ACC112 (cell line): ENCODE measurements around the gene ARL8A.

Source experiments
- H2AFZ ChIP-seq: fragments of 200-600 bp; sonication (generic); one replicate; pipeline ENCODE4 v1.6.0; 2017; ENCODE audit warnings: antibody characterized with exemption, low read length; ENCODE audit not compliant: unreplicated experiment
- H3K27ac ChIP-seq: fragments of 200-600 bp; sonication (generic); 2 replicates; pipeline ENCODE4 v1.5.1; 2014; ENCODE audit warnings: low read depth, mild to moderate bottlenecking, antibody characterized with exemption, low read length, moderate library complexity
- H3K27me3 ChIP-seq: fragments of 200-600 bp; sonication (generic); 2 replicates; pipeline ENCODE4 v1.6.1; 2014; ENCODE audit warnings: mild to moderate bottlenecking, antibody characterized with exemption, low read length, moderate library complexity, mixed read lengths; ENCODE audit not compliant: insufficient read depth
- H3K36me3 ChIP-seq: fragments of 200-600 bp; sonication (generic); 2 replicates; pipeline ENCODE4 v1.6.1; 2016; ENCODE audit warnings: mild to moderate bottlenecking, antibody characterized with exemption, low read length, moderate library complexity, mixed read lengths; ENCODE audit not compliant: insufficient read depth
- H3K4me1 ChIP-seq: fragments of 200-600 bp; sonication (generic); one replicate; pipeline ENCODE4 v1.6.1; 2016; ENCODE audit warnings: low read length, mixed read lengths; ENCODE audit not compliant: insufficient read depth, unreplicated experiment, control insufficient read depth
- H3K4me3 ChIP-seq: fragments of 200-600 bp; sonication (generic); 2 replicates; pipeline ENCODE4 v1.5.1; 2014; ENCODE audit warnings: mild to moderate bottlenecking, low read depth, low read length
- H3K79me2 ChIP-seq: fragments of 200-600 bp; sonication (generic); one replicate; pipeline ENCODE4 v1.6.0; 2016; ENCODE audit warnings: low read length; ENCODE audit not compliant: control insufficient read depth, unreplicated experiment, insufficient read depth

The ARL8A gene

DNA sequence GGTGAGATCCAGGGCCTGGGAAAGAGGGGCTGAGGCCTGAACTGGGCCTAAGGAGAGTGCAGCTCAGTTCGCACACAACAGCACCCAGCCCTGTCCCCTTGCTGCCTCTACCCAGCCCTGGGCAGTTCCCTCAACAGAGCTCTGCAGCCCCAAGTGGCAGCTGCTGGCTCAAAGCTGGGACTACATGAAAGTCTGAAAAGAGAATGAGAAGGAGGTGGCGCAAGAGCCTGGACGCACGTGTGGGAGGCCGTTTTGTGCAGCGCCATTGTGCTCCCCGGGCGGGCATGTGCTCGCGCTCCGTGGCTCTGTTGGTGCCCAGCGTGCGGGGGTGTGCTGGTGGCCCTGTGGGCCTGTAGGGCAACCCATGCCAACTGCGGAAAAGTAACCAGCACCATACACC lies 11.5 kb downstream of the ARL8A start:
- Histone ChIP-seq H3K79me2 (peaks cover 2% of the 10 kb centered on the region), H3K4me3 (no peak overlapping the region), H3K27ac (no peak overlapping the region), H2AFZ (no peak overlapping the region), H3K27me3 (no peaks in the 10 kb centered on the region), H3K36me3 (no peaks in the 10 kb centered on the region), H3K4me1 (no peaks in the 10 kb centered on the region)

DNA sequence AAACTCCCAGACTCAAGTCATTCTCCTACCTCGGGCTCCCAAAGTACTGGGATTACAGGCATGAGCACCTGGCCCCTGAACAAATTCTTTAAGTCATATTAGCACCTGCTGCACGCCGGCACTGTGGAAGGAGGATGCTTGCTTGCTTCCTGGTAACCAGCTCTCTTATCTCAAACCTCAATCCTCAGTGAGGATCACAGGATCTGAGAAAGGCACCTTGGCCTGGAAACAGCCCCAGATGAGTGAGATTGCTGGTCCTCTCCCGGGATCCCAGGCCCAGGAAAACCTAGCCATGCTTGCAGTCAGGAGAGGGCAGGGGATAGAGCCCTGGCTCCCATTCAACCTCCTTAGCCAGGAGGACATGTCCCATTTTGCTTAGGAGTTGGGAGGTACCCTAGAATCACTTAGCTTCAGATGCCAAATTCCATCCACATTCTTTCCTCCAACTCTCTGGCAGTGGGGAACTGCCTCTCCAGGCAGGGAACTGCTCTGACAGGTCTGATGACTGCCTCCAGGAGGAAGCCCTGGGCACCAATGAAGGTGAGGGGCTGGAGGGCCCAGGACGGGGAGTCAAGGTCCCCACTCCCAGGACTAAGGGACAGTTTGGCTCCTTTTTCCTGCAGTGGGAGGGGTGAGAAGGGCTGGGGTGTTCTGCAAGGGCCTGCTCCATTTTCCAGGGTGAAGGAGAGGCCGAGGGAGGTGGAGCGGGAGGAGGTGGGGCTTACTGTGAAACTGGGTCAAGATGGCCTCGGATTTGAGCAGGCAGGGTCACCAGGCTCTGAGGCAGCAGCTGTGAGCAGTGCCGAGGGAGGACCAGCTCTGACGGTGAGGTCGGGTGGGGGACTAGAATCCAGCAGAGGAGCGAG lies 12.3 kb downstream of the ARL8A start:
- Histone ChIP-seq H3K79me2 (no peaks in the 10 kb centered on the region), H3K27ac (no peak overlapping the region), H2AFZ (no peak overlapping the region), H3K4me1 (no peaks in the 10 kb centered on the region), H3K36me3 (no peaks in the 10 kb centered on the region), H3K4me3 (no peak overlapping the region), H3K27me3 (no peaks in the 10 kb centered on the region)

- no peaks in the 10 kb centered on the region for H3K79me2 ChIP-seq
- no peak overlapping the region for H3K4me3 ChIP-seq
- H2AFZ ChIP-seq = no peak overlapping the region
- no peaks in the 10 kb centered on the region for H3K27me3 ChIP-seq
- no peaks in the 10 kb centered on the region for H3K4me1 ChIP-seq
- H3K27ac ChIP-seq = no peak overlapping the region
- H3K36me3 ChIP-seq = no peaks in the 10 kb centered on the region
Measured at GRCh38 chr1:202130816-202131522, 13.6 kb downstream of the ARL8A start.

GRCh38 chr1:202130297-202130721 lies 14.2 kb downstream of the ARL8A start:
- Histone ChIP-seq H3K27ac (no peak overlapping the region), H3K4me3 (no peak overlapping the region), H3K27me3 (no peaks in the 10 kb centered on the region), H2AFZ (no peak overlapping the region), H3K36me3 (no peaks in the 10 kb centered on the region), H3K4me1 (no peaks in the 10 kb centered on the region), H3K79me2 (no peaks in the 10 kb centered on the region)

GRCh38 chr1:202129453-202130296 lies 14.9 kb downstream of the ARL8A start:
- no peak overlapping the region for H3K27ac ChIP-seq
- H3K4me3 ChIP-seq = no peak overlapping the region
- no peak overlapping the region for H2AFZ ChIP-seq
- H3K79me2 ChIP-seq = no peaks in the 10 kb centered on the region
- H3K36me3 ChIP-seq = no peaks in the 10 kb centered on the region
- no peaks in the 10 kb centered on the region for H3K27me3 ChIP-seq
- H3K4me1 ChIP-seq = no peaks in the 10 kb centered on the region

- H3K27me3 ChIP-seq = peaks cover 8% of the 10 kb centered on the region
- no peaks in the 10 kb centered on the region for H3K4me1 ChIP-seq
- no peaks in the 10 kb centered on the region for H3K79me2 ChIP-seq
- H3K27ac ChIP-seq = no peak overlapping the region
- no peak overlapping the region for H2AFZ ChIP-seq
- no peaks in the 10 kb centered on the region for H3K36me3 ChIP-seq
- H3K4me3 ChIP-seq = no peak overlapping the region
Measured at GRCh38 chr1:202127836-202128622, 16.5 kb downstream of the ARL8A start.

DNA sequence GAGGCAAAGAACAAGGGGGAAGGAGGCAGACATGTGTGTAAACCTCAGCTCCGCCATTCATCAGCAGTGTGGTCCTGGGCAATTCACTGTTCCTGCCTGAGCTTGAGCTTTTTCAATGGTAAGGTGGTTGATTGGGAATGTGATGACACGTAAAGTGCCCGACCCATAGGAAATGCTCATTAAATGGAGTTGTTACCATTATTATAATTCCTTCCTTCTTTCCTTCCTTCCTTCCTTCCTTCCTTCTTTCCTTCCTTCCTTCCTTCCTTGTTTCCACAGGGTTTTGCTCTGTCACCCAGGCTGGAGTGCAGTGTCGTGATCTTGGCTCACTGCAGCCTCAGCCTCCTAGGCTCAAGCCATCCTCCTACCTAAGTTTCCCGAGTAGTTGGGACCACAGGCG lies 17.5 kb downstream of the ARL8A start:
- Histone ChIP-seq H3K79me2 (no peaks in the 10 kb centered on the region), H3K27me3 (peaks cover 8% of the 10 kb centered on the region)

GRCh38 chr1:202126426-202126825 lies 18.1 kb downstream of the ARL8A start:
- Histone ChIP-seq H3K4me3 (no peak overlapping the region), H3K79me2 (no peaks in the 10 kb centered on the region), H3K27ac (no peak overlapping the region), H2AFZ (no peak overlapping the region), H3K4me1 (no peaks in the 10 kb centered on the region), H3K36me3 (no peaks in the 10 kb centered on the region), H3K27me3 (peaks cover 8% of the 10 kb centered on the region)

More for the DNA sequence above, 17.5 kb downstream of the ARL8A start:
- Histone ChIP-seq H3K4me1 (no peaks in the 10 kb centered on the region), H3K27ac (no peak overlapping the region), H3K4me3 (no peak overlapping the region), H2AFZ (no peak overlapping the region), H3K36me3 (no peaks in the 10 kb centered on the region)

GRCh38 chr1:202125611-202126010 lies 18.9 kb downstream of the ARL8A start:
- H3K27me3 ChIP-seq = peaks cover 8% of the 10 kb centered on the region
- H3K4me3 ChIP-seq = no peak overlapping the region
- H3K27ac ChIP-seq = no peak overlapping the region
- H2AFZ ChIP-seq = no peak overlapping the region
- no peaks in the 10 kb centered on the region for H3K36me3 ChIP-seq
- H3K79me2 ChIP-seq = no peaks in the 10 kb centered on the region
- no peaks in the 10 kb centered on the region for H3K4me1 ChIP-seq

DNA sequence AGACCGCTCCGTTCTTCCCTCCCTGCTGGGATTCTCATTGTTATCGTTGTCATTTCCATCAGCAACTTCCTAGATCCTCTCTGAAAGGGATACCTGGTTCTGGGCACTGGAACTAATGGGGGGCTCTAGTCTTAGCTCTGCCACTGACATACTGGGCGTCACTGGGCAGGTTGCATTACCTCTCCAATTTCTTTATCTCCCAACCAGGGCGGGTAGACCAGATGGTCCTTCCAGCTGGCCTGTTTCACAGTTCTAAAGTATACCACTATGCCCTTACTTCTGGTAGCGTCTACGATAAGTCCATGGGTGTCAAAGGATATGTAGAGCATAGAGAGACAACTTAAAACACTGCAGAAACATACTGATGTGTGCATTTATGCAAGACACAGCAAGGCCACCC lies 20.4 kb downstream of the ARL8A start:
- no peaks in the 10 kb centered on the region for H3K79me2 ChIP-seq
- H2AFZ ChIP-seq = no peak overlapping the region
- H3K36me3 ChIP-seq = no peaks in the 10 kb centered on the region
- no peak overlapping the region for H3K27ac ChIP-seq
- H3K27me3 ChIP-seq = peaks cover 8% of the 10 kb centered on the region
- H3K4me3 ChIP-seq = no peak overlapping the region
- H3K4me1 ChIP-seq = no peaks in the 10 kb centered on the region
